Smooth muscle cell (in vitro differentiated cells): ENCODE measurements around the gene DCLK2. TPM values are rescaled to one million over a fixed set of nuclear protein-coding genes. Genes with fewer than 3 reads are reported as not detected.

ENCODE experiments used
- DNase-seq: peaks from one replicate; lab custom pipeline; 2025; ENCODE audit not compliant: unreplicated experiment; lab: John Stamatoyannopoulos, UW
- H2AFZ ChIP-seq: fragments of 200-600 bp; sonication (generic); 2 replicates; pipeline ENCODE4 v1.6.0; 2016; ENCODE audit warnings: antibody characterized with exemption, low read depth, mild to moderate bottlenecking
- H3F3A ChIP-seq: fragments of 200-600 bp; sonication (generic); 2 replicates; pipeline ENCODE4 v1.6.0; 2017; ENCODE audit warnings: antibody characterized with exemption, low read depth
- H3K27ac ChIP-seq: fragments of 200-600 bp; sonication (generic); 2 replicates; pipeline ENCODE4 v1.5.1; 2016; ENCODE audit warnings: low read depth, mild to moderate bottlenecking
- H3K27me3 ChIP-seq: fragments of 200-600 bp; sonication (generic); 2 replicates; pipeline ENCODE4 v1.6.1; 2016; ENCODE audit warnings: low read depth, mild to moderate bottlenecking
- H3K36me3 ChIP-seq: fragments of 200-600 bp; sonication (generic); 2 replicates; pipeline ENCODE4 v1.5.1; 2016; ENCODE audit warnings: low read depth
- H3K4me1 ChIP-seq: fragments of 200-600 bp; sonication (generic); 2 replicates; pipeline ENCODE4 v1.5.1; 2016; ENCODE audit warnings: low read depth
- H3K4me2 ChIP-seq: fragments of 200-600 bp; sonication (generic); 2 replicates; pipeline ENCODE4 v1.6.0; 2016; ENCODE audit warnings: mild to moderate bottlenecking
- H3K4me3 ChIP-seq: fragments of 200-600 bp; sonication (generic); 2 replicates; pipeline ENCODE4 v1.5.1; 2016; ENCODE audit warnings: mild to moderate bottlenecking
- H3K79me2 ChIP-seq: fragments of 200-600 bp; sonication (generic); 2 replicates; pipeline ENCODE4 v1.6.0; 2016; ENCODE audit warnings: low read depth, mild to moderate bottlenecking
- H3K9ac ChIP-seq: fragments of 200-600 bp; sonication (generic); 2 replicates; pipeline ENCODE4 v1.6.0; 2016; ENCODE audit warnings: low read depth
- H3K9me3 ChIP-seq: fragments of 200-600 bp; sonication (generic); replicated peaks from 2 replicates; pipeline ENCODE4 v1.5.1; 2016; ENCODE audit warnings: low read depth
- H4K20me1 ChIP-seq: fragments of 200-600 bp; sonication (generic); 2 replicates; pipeline ENCODE4 v1.6.0; 2016; ENCODE audit warnings: low read depth
- CTCF ChIP-seq: fragments of 200-600 bp; sonication (generic); IDR thresholded peaks from 2 replicates; pipeline ENCODE4 v1.5.1; 2017; ENCODE audit warnings: borderline replicate concordance, mild to moderate bottlenecking, antibody characterized with exemption; ENCODE audit not compliant: insufficient read depth, poor library complexity, severe bottlenecking
- WGBS: methylation state at CpG from one replicate; pipeline ENCODE4 v1.1.7; 2016; ENCODE audit warnings: low lambda C conversion rate; 5-methylcytosine and 5-hydroxymethylcytosine counted together
- polyA plus RNA-seq: library from polyadenylated mRNA; unstranded; fragments of >200 nt; fragmentation: Nextera tagmentation; extraction: Ambion mirVana; gene quantifications from 2 replicates; pipeline ENCODE4 v1.2.1, GENCODE V29; 2016
- total RNA-seq: library from RNA; depleted of rRNA; stranded (reverse); fragments of >200 nt; gene quantifications from 2 replicates; pipeline ENCODE4 v1.2.3, GENCODE V29; 2014

Gene DCLK2
- total and polyA plus RNA-seq, 2 experiments from 2014 or later, result 1.3 to 4.8 TPM

- no peak overlapping the region for H3K9ac ChIP-seq
- no peak for TF ChIP-seq CTCF
- H3K4me2 ChIP-seq, result peak overlapping the region; percentile 0
- no peaks in the 10 kb centered on the region for H3K4me1 ChIP-seq
- DNase-seq, result no peak
- H4K20me1 ChIP-seq, result peaks cover 7% of the 10 kb centered on the region
- no peaks in the 10 kb centered on the region for H3K36me3 ChIP-seq
- no peaks in the 10 kb centered on the region for H3F3A ChIP-seq
- H2AFZ ChIP-seq, result no peak overlapping the region
- H3K9me3 ChIP-seq, result no peaks in the 10 kb centered on the region
- H3K4me3 ChIP-seq, result no peak overlapping the region
- H3K27ac ChIP-seq, result no peak overlapping the region
- WGBS, result 69% methylated on average over 1 of the region's 1 CpG
- peaks cover 5% of the 10 kb centered on the region for H3K79me2 ChIP-seq
- H3K27me3 ChIP-seq, result peaks cover 11% of the 10 kb centered on the region
These were observed 2.6 kb downstream of the DCLK2 start for GRCh38 chr4:150080875-150081274.

- H2AFZ ChIP-seq, result no peak overlapping the region
- peaks cover 5% of the 10 kb centered on the region for H3K79me2 ChIP-seq
- no peak for TF ChIP-seq CTCF
These were observed 4.0 kb downstream of the DCLK2 start for GRCh38 chr4:150082241-150082640.

GRCh38 chr4:150087006-150087405 is 8.8 kb downstream of the DCLK2 start:
- TF ChIP-seq CTCF, result no peak
- Histone ChIP-seq H4K20me1 (no peaks in the 10 kb centered on the region), H3K79me2 (peaks cover 5% of the 10 kb centered on the region), H2AFZ (no peak overlapping the region), H3K27ac (no peak overlapping the region), H3K4me3 (no peak overlapping the region), H3K9ac (no peak overlapping the region), H3K36me3 (no peaks in the 10 kb centered on the region), H3K4me1 (no peaks in the 10 kb centered on the region), H3K4me2 (no peak overlapping the region), H3F3A (no peaks in the 10 kb centered on the region), H3K9me3 (no peaks in the 10 kb centered on the region), H3K27me3 (no peaks in the 10 kb centered on the region)
- DNase-seq, result no peak
- 58% methylated on average over 4 of the region's 4 CpGs for WGBS

More at GRCh38 chr4:150082241-150082640, 4.0 kb downstream of the DCLK2 start:
- no peaks in the 10 kb centered on the region for H3K36me3 ChIP-seq
- no peaks in the 10 kb centered on the region for H3K9me3 ChIP-seq
- H3F3A ChIP-seq, result no peaks in the 10 kb centered on the region
- no peak overlapping the region for H3K27ac ChIP-seq
- H3K4me1 ChIP-seq, result no peaks in the 10 kb centered on the region
- peaks cover 11% of the 10 kb centered on the region for H3K27me3 ChIP-seq
- H4K20me1 ChIP-seq, result peaks cover 7% of the 10 kb centered on the region
- no peak overlapping the region for H3K4me2 ChIP-seq
- H3K9ac ChIP-seq, result no peak overlapping the region
- WGBS, result 53% methylated on average over 1 of the region's 1 CpG
- no peak overlapping the region for H3K4me3 ChIP-seq
- no peak for DNase-seq

- Histone ChIP-seq H2AFZ (no peak overlapping the region), H3K27ac (no peak overlapping the region), H4K20me1 (no peaks in the 10 kb centered on the region), H3F3A (no peaks in the 10 kb centered on the region), H3K4me1 (no peaks in the 10 kb centered on the region), H3K9ac (no peak overlapping the region), H3K27me3 (no peaks in the 10 kb centered on the region), H3K9me3 (no peaks in the 10 kb centered on the region), H3K4me3 (no peak overlapping the region), H3K79me2 (no peaks in the 10 kb centered on the region), H3K36me3 (no peaks in the 10 kb centered on the region), H3K4me2 (no peak overlapping the region)
- TF ChIP-seq CTCF, result no peak
- WGBS, result 87% methylated on average over 5 of the region's 5 CpGs
- DNase-seq, result no peak
These were observed 11.5 kb downstream of the DCLK2 start for GRCh38 chr4:150089732-150090131.
